WTC11 (cell line): ENCODE measurements around the gene CACNA1B.

Experiments
- EMX1 ChIP-seq: fragments of 250-450 bp; sonication (Bioruptor Pico); IDR thresholded peaks from 2 replicates; pipeline ENCODE4 v1.8.0; 2021; ENCODE audit warnings: mild to moderate bottlenecking
- ZNF121 ChIP-seq: sonication (generic); formaldehyde crosslinking; IDR thresholded peaks from 2 replicates; pipeline ENCODE4 v1.8.0; 2023; ENCODE audit warnings: missing genetic modification reagents
- ZNF671 ChIP-seq: fragments of 250-450 bp; sonication (Bioruptor Pico); IDR thresholded peaks from 2 replicates; pipeline ENCODE4 v1.8.0; 2021; ENCODE audit warnings: mild to moderate bottlenecking
- TF ChIP-seq, protein P1 (sequence below): sonication (generic); formaldehyde crosslinking; IDR thresholded peaks from 2 replicates; pipeline ENCODE4 v1.8.1; 2023; ENCODE audit warnings: mild to moderate bottlenecking, missing genetic modification reagents, borderline replicate concordance
- TF ChIP-seq, protein P2 (sequence below): fragments of 200-600 bp; IDR thresholded peaks from 2 replicates; pipeline ENCODE4 v1.8.0; 2022; ENCODE audit warnings: antibody characterized with exemption
- TF ChIP-seq, protein P3 (sequence below): sonication (generic); formaldehyde crosslinking; IDR thresholded peaks from 2 replicates; pipeline ENCODE4 v1.8.0; 2023; ENCODE audit warnings: missing genetic modification reagents
- TF ChIP-seq, protein P4 (sequence below): sonication (generic); formaldehyde crosslinking; IDR thresholded peaks from 2 replicates; pipeline ENCODE4 v1.8.1; 2023; ENCODE audit warnings: mild to moderate bottlenecking, missing genetic modification reagents
- TF ChIP-seq, protein P5 (sequence below): sonication (generic); formaldehyde crosslinking; IDR thresholded peaks from 2 replicates; pipeline ENCODE4 v1.8.0; 2022; ENCODE audit warnings: mild to moderate bottlenecking, missing genetic modification reagents

DNA sequence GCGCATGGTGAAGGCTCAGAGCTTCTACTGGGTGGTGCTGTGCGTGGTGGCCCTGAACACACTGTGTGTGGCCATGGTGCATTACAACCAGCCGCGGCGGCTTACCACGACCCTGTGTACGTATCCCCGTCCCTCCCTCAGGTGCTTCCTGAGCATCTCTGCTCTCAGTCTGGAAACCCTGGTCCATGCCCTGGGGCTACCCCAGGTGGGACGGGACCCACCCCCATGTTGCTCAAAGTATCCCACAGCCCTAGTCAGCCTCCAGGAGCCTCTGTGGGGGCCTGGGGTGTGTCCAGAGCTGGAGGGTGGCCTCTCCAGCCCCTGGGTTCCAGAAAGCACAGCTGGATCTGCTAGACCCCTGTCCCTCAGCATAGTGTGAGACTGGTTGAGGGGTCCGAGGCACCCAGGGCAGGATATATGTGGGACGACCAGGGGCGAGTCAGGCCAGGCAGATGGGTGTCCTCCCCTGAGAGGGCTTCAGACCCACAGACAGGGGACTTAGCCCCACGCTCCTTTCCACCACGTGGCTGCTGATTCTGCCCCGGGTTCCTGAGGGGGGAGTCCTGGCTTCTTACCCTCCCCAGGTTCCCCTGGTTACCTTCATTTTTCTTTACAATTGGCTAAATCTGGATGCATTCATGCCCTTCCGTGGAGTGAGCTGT is 94.0 kb downstream of the CACNA1B start:
- TF ChIP-seq, protein P1, sequence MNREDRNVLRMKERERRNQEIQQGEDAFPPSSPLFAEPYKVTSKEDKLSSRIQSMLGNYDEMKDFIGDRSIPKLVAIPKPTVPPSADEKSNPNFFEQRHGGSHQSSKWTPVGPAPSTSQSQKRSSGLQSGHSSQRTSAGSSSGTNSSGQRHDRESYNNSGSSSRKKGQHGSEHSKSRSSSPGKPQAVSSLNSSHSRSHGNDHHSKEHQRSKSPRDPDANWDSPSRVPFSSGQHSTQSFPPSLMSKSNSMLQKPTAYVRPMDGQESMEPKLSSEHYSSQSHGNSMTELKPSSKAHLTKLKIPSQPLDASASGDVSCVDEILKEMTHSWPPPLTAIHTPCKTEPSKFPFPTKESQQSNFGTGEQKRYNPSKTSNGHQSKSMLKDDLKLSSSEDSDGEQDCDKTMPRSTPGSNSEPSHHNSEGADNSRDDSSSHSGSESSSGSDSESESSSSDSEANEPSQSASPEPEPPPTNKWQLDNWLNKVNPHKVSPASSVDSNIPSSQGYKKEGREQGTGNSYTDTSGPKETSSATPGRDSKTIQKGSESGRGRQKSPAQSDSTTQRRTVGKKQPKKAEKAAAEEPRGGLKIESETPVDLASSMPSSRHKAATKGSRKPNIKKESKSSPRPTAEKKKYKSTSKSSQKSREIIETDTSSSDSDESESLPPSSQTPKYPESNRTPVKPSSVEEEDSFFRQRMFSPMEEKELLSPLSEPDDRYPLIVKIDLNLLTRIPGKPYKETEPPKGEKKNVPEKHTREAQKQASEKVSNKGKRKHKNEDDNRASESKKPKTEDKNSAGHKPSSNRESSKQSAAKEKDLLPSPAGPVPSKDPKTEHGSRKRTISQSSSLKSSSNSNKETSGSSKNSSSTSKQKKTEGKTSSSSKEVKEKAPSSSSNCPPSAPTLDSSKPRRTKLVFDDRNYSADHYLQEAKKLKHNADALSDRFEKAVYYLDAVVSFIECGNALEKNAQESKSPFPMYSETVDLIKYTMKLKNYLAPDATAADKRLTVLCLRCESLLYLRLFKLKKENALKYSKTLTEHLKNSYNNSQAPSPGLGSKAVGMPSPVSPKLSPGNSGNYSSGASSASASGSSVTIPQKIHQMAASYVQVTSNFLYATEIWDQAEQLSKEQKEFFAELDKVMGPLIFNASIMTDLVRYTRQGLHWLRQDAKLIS (CRISPR knock-in tag), result no peak
- TF ChIP-seq EMX1 (CRISPR knock-in tag) (no peak), ZNF121 (CRISPR knock-in tag) (no peak), ZNF671 (CRISPR knock-in tag) (no peak)
- TF ChIP-seq, protein P2, sequence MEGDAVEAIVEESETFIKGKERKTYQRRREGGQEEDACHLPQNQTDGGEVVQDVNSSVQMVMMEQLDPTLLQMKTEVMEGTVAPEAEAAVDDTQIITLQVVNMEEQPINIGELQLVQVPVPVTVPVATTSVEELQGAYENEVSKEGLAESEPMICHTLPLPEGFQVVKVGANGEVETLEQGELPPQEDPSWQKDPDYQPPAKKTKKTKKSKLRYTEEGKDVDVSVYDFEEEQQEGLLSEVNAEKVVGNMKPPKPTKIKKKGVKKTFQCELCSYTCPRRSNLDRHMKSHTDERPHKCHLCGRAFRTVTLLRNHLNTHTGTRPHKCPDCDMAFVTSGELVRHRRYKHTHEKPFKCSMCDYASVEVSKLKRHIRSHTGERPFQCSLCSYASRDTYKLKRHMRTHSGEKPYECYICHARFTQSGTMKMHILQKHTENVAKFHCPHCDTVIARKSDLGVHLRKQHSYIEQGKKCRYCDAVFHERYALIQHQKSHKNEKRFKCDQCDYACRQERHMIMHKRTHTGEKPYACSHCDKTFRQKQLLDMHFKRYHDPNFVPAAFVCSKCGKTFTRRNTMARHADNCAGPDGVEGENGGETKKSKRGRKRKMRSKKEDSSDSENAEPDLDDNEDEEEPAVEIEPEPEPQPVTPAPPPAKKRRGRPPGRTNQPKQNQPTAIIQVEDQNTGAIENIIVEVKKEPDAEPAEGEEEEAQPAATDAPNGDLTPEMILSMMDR, result no peak
- TF ChIP-seq, protein P3, sequence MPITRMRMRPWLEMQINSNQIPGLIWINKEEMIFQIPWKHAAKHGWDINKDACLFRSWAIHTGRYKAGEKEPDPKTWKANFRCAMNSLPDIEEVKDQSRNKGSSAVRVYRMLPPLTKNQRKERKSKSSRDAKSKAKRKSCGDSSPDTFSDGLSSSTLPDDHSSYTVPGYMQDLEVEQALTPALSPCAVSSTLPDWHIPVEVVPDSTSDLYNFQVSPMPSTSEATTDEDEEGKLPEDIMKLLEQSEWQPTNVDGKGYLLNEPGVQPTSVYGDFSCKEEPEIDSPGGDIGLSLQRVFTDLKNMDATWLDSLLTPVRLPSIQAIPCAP (CRISPR knock-in tag), result no peak
- TF ChIP-seq, protein P4, sequence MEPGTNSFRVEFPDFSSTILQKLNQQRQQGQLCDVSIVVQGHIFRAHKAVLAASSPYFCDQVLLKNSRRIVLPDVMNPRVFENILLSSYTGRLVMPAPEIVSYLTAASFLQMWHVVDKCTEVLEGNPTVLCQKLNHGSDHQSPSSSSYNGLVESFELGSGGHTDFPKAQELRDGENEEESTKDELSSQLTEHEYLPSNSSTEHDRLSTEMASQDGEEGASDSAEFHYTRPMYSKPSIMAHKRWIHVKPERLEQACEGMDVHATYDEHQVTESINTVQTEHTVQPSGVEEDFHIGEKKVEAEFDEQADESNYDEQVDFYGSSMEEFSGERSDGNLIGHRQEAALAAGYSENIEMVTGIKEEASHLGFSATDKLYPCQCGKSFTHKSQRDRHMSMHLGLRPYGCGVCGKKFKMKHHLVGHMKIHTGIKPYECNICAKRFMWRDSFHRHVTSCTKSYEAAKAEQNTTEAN (CRISPR knock-in tag), result no peak
- TF ChIP-seq, protein P5, sequence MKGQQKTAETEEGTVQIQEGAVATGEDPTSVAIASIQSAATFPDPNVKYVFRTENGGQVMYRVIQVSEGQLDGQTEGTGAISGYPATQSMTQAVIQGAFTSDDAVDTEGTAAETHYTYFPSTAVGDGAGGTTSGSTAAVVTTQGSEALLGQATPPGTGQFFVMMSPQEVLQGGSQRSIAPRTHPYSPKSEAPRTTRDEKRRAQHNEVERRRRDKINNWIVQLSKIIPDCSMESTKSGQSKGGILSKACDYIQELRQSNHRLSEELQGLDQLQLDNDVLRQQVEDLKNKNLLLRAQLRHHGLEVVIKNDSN (CRISPR knock-in tag), result no peak
